Stimulated activated CD8-positive, alpha-beta memory T cell treated with anti-CD3 and anti-CD28 coated beads, Interleukin-4, amount 100 ng/mL, for 4 hours (primary cell): ENCODE measurements around the gene SPATC1L.
A peak's percentile ranks its signal among the peaks of the same experiment; 100 is the strongest.
"Not testable (repeated sequence)": the region's sequence is repeated elsewhere in the genome, so short reads cannot be mapped to it uniquely, and the experiment has no call there.

Source experiments
- DNase-seq, 2 donors: peaks; one replicate each; pipeline ENCODE4 v3.0.0-alpha.2; 2020; ENCODE audit warnings: low read depth in 2 of 2, low spot score in 1 of 2

SPATC1L gene

DNA sequence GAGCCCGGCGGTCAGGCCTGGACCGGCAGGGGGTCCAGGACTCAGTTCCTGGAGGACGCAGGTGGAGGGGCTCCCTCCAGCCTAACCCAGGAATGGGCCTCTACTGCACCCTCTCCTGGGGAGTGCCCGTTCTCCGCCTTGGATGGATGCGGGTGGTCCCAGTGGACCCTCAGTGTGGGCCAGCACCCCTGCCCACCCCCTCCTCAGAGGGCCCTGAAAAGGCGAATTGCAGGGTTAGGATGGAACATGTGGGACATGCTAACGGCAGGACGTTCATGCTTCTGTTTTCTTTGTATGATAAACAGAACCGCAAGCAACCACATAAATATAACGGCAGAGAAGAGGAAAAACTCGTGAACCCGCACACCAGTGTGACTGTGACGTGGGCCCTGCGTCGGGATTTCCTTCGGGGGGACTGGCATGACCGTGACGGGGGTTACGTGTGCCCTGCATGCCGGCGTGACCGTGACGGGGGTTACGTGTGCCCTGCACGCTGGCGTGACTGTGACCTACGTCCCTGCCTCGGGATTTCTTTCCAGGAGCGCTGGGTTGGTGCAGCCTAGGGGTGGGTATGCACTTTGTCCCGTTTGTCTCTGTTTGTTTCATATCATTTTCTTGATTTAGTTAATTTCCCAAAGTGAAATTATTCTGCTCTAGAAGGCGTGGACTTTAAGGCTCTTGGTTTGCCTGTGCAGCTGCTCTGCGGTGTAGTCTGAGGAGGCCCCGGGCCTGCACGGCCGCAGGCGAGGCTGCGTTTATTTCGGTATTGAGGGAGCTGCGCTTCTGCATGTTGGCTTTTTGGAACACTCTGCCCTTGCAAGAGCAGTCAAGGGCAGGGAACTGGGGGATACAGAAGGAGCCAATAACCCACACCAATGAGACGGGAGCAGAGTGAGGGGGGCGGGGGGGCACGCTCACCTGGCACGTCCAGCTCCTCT lies 32.0 kb downstream of the SPATC1L start:
- no peak for DNase-seq

- DNase-seq: no peak
Observed at GRCh38 chr21:46151261-46151988, 32.8 kb downstream of the SPATC1L start.

DNA sequence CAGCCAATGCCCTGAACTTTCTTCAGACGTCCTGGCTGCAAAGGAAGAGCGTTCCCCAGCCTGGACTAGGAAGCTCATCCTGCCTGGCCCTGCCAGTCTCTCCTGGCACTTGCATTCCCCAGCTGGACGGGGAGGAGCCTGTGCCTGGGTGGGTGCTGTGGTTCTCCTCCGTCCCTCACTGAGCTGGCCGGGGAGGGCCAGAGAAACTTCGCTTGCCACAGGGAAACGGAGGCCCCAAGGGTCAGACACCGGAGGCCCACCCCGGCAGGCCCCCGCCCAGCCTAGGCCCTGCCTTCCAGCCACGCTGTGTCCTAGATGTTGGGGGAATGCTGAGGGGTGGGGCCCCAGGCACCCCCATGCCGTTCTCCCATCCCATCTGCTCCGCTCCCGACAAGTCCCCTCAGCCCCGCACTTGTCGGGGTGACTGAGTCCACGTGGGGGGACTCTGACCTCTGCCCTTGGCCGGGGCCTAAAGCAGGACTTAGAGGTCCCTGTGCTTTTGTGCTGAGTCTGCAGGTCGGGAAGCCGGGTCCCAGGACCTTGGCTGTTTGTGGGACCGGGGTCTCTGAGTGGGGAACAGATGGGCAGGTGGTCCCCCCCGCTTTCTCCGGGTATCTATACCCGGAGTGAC lies 33.7 kb downstream of the SPATC1L start:
- DNase-seq: no peak

DNA sequence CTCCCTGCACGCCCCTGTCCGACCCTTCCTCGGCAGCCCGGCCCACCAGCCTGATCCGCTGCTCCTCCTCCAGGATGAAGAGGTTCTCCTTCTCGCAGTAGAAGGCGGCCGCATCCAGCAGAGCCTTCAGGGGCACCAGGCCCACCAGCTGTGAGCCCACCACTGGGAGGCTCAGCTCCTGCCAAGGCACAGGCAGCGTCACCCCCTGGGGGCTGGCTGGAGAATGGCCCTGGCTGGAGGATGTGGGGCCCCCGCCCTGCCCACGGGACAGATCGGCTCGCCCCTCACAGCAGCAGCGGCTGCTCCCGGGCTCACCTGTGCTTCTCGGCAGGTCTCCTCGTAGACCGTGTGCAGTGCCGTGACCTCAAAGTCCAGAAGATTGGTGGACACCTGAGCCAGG lies 34.2 kb downstream of the SPATC1L start:
- DNase-seq: no peak

GRCh38 chr21:46149205-46149901 lies 34.9 kb downstream of the SPATC1L start:
- no peak for DNase-seq

GRCh38 chr21:46148106-46148505 lies 36.2 kb downstream of the SPATC1L start:
- no peak for DNase-seq

DNA sequence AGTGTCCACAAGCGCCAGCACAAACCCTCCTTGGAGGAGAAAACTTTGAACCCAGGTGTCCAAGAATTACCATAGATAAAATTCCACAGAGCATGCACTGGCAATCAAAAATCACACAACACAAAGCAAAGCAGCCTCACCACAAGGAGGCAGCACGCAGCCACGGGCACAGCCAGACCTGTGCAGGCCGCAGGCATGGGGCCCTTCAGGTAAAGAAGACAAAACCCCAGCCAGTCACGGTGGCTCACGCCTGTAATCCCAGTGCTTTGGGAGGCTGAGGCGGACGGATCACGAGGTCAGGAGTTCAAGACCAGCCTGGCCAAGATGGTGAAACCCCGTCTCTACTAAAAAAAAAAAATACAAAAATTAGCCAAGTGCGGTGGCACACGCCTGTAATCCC lies 36.8 kb downstream of the SPATC1L start:
- DNase-seq: peak; percentile 9 to 10

DNA sequence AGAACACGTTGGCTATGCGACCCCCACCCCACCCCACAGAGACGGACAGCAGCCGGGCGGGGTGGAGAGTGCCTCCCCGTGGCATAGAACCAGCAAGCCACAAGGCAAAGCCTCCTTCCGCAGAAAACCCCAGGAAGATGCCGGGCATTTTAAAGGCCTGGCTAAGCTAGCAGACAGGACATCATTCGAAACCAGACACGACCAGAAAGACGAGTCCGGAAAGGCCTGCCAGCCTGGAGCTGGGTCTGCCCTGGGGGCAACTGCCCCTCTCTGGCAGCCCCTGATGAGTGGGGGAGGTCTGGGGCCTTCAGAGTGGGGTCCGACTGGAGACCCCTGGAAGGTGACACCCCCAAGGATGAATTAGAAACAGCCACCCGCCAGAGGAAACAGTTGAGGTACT lies 37.4 kb downstream of the SPATC1L start:
- no peak for DNase-seq

- DNase-seq: no peak
Observed at GRCh38 chr21:46145840-46146691, 38.2 kb downstream of the SPATC1L start.

GRCh38 chr21:46145159-46145839 lies 39.0 kb downstream of the SPATC1L start:
- no peak for DNase-seq

DNA sequence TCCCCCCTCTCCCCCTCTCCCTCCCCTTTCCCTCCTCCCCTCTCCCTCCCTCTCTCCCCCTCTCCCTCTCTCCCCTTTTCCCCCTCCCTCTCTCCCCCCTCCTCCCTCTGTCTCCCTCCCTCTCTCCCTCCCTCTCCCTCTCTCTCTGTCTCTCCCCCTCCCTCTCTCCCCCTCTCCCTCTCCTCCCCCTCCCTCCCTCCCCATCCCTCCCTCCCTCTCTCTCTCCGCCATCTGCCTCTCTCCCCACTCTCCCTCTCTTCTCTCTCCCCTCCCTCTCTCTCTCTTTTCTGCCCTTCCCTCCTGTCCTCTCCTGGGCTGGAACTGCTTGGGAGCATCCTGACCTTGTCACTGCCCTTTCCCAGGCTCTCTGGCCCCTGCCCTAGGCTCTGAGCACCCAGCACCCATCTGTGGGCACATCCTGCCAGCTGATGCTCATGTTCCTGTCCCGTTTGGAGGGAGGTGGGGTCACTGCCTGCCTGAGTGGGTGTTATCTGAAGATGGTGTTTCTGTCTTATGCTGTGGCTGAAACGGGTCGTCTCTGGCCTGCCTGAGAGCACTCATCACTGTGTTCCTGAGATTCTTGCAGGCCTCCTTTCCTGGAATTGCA lies 39.7 kb downstream of the SPATC1L start:
- no peak for DNase-seq

DNA sequence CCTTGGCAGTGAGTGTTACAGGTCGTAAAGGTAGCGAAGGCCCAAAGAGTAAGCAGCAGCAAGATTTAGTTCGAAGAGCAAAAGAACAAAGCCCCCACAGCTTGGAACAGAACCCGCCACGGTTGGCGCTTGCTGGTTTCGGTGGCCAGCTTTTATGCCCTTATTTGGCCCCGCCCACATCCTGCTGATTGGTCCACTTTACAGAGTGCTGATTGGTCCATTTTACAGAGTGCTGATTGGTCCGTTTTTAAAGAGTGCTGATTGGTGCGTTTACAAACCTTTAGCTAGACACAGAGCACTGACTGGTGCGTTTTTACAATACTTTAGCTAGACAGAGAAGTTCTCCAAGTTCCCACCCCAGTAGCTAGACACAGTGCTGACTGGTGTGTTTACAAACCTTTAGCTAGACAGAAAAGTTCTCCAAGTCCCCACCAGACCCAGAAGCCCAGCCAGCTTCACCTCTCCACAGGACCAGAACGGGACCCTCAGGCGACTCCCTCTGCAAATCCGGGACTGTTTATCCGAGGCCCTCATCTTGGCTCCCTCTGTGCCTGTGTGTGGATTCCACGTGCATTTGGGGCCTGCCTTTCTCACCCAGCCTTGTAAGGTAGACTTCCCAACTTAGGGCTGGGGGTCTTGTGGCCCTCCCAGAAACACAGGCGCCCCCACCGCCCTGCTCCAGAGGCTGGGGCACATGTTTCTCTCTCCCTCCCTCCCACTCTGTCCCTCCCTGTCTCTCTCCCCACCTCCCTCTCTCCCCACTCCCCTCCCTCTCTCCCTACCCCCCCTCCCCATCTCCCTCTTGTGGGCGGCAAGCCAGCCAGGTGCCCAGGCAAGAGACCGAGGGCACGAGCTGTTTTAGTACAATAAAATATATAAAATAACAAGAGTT lies 41.4 kb downstream of the SPATC1L start:
- DNase-seq: no peak

DNA sequence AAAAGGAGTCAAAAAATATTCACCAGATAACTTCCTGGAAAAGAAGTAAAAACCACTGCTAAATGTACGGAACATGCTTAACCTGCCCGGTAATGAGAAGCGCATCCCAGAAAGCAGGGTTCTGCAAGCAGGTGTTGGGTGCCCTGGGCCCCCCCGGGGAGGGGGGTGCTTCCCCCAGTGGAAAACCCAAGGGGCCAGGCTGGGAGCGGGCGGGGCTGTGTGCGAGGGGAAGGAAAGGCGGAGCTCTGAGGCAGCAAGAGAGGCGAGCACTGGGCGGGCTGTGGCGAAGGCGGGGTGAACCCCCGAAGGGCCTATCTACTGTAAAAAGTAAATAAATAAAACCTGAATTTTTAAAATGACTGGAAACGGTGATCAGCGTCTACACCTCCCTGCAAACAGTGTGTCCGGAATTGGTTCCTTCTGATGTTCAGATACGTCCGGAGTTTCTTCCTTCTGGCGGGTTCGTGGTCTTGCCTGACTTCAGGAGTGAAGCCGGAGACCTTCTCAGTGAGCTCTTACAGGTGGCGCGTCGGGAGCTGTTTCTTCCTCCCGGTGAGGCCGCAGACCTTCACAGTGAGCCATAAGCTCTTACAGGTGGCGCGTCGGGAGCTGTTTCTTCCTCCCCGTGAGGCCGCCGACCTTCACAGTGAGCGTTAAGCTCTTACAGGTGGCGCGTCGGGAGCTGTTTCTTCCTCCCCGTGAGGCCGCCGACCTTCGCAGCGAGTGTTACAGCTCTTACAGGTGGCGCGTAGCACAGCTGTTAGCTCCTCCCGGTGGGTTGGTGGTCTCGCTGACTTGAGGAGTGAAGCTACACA lies 42.3 kb downstream of the SPATC1L start:
- no peak for DNase-seq

GRCh38 chr21:46140352-46141003 lies 43.8 kb downstream of the SPATC1L start:
- DNase-seq: not testable (repeated sequence)

DNA sequence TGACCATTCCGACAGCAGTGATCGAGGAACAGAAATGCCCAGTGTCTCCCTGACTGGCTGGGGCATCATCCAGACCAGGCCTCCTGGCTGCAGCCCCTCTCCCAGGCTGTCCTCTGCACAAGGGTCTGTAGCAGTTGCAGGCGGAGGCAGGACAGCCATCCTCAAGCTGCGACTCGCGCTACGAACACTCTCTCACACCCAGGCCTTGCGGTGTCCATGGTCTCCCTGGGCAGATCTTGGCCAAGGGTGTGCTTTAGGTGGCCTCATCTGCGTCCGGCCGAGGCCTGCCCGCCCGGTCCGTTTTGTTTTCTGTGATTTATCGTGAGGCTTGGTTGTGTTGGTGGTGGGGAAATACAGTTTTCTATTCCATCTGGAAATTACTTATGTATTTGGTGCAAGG lies 44.6 kb downstream of the SPATC1L start:
- DNase-seq: no peak

GRCh38 chr21:46138383-46138970 lies 45.8 kb downstream of the SPATC1L start:
- no peak for DNase-seq

DNA sequence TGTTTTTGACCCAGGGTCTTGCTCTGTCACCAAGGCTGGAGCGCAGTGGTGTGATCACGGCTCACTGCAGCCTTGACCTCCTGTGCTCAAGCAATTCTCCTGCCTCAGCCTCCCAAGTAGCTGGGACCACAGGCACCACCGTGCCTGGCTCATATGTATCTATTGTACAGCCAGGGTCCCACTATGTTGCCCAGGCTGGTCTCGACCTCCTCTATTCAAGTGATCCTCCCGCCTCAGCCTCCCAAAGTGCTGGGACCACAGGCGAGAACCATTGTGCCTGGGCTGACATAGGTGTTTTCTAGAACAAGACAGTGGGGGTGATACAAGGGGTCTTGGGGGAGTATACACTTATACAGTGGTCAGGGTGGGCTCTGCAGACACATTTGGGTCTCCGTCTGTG lies 46.4 kb downstream of the SPATC1L start:
- no peak for DNase-seq
